HG03159 (cell line): Measurements from ENCODE around the gene EPC1.

ENCODE experiments used
- ATAC-seq: cut with Tn5 transposase; IDR thresholded peaks from one replicate; pipeline ENCODE4 v1.9.1; 2021; ENCODE audit warnings: mild to moderate bottlenecking, moderate library complexity; ENCODE audit not compliant: unreplicated experiment

The EPC1 gene

GRCh38 chr10:32338262-32338661, 8.7 kb downstream of the EPC1 start:
- no peak for ATAC-seq

DNA sequence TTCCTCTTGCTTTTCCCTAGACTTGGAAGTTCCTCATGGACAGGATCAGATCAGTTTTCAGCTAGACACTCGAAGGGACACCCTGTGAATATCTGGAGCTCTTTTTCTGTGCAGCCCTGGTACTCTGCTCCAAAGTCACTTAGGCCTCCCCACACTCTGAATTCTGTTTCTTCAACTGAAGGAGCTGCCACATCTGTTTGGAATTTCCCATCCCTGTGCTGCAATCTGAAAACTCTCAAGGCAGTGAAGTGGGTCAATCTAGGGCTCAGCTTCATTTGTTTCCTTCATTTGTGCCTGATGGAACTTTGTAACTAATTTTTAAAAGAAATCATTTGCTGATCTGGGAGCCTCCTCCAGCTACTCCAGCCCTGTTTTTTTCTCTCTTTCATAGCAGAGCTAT, 9.6 kb downstream of the EPC1 start:
- no peak for ATAC-seq

- no peak for ATAC-seq
Measured at GRCh38 chr10:32333849-32334248, 13.1 kb downstream of the EPC1 start.

DNA sequence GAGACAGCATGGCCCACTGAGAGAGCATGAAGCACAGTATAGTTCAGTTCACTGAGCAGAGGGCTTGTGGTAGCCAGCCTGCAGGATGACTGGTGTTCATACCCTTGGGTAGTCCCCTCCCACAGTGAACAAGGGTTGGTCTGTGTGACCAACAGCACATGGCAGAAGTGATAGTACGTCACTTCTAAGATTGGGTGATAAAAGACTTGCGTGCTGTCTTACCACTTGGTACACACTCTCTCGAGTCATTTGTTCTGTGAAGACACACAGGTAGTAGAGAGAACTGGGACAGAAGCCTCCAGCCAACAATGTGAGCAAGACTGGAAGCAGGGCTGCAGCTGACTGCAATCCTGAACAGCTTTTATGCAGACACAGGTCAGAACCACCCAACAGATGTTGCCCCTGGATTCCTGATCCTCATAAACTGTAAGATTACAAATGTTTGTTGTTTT, 14.6 kb downstream of the EPC1 start:
- ATAC-seq = peak; percentile 95

- ATAC-seq = no peak
Measured at GRCh38 chr10:32331606-32332005, 15.4 kb downstream of the EPC1 start.

GRCh38 chr10:32330214-32330613, 16.7 kb downstream of the EPC1 start:
- ATAC-seq = no peak

GRCh38 chr10:32329061-32329460, 17.9 kb downstream of the EPC1 start:
- no peak for ATAC-seq

DNA sequence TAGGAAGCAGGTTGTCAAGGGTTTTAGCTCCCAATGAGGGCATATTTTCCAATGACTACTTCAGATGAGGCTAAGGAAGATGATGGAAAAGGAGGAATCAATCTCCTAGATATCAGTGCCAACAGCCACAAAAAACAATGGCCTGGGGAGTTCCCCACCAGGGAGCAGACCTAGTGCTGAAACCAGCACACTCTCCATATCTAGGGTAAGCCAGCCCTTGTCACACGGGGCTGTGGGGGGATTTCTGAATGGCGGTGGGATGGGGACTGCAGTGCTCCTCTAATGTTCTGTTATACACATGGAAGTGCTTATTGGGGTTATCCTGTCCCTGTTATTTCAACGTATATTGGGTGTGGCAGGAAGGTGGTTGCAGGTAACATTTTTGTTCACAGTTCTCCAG, 18.5 kb downstream of the EPC1 start:
- no peak for ATAC-seq

DNA sequence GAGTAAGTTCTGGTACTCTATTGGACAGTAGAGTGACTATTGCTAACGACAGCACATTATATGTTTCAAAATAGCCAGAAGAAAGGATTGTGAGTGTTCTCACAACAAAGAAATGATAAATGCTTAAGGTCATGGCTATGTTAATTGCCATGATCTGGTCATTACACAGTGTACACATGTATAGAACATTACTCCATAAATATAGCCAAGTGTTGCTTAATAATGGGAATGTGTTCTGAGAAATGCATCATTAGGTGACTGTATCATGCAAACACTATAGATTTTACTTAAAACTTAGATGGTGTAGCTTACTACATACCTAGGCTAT, 19.6 kb downstream of the EPC1 start:
- ATAC-seq = no peak

- no peak for ATAC-seq
Measured at GRCh38 chr10:32326680-32327363, 20.1 kb downstream of the EPC1 start.

- peak; percentile 64 for ATAC-seq
Measured at GRCh38 chr10:32326119-32326518, 20.8 kb downstream of the EPC1 start.

GRCh38 chr10:32323051-32323450, 23.9 kb downstream of the EPC1 start:
- ATAC-seq = no peak

DNA sequence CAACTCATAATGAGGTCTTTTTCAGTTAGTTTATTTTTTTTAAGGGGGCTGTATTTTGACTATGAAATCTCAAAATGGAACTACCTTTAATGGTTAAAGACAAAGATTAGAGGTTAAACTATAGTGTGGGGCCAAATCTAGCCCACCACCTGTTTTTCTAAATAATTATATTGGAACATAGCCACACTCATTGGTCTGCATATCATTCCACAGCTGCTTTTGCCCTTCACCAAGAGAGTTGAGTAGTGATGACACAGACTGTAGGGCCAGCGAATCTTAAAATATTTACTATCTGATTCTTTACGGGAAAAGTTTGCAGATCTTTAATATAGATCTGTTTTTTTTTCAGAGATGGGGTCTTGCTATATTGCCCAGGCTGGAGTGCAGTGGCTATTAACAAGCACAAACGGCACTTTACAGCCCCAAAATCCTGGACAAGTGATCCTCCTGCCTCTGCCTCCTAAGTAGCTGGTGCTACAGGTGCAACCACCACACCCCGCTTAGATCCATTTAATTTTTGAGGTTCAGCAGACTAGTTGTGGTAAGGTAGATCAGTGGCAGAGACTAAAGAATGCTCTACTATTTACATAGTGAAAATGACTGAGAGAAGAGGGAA, 25.8 kb downstream of the EPC1 start:
- ATAC-seq = no peak

DNA sequence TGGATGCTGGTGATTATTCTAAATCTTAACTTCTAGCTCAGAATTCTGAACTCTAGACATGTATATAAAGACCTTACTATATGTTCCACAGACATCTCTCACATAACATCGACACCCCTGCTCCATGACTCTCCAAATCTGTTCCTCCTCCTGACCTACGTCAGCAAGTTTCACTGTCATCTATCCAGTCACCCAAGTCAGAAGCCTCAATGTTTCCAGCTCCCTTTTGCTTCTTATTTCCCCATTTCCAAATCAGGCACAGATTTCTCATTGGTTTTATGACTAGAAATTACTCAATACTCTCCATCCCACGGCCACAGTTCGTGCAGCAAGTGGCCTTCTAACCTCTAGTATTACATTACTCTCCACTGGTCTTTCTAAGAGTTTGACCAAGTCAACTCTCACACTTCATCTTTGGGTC, 28.5 kb downstream of the EPC1 start:
- peak; percentile 46 for ATAC-seq

- peak; percentile 95 for ATAC-seq
Measured at GRCh38 chr10:32317795-32318357, 29.1 kb downstream of the EPC1 start.

- no peak for ATAC-seq
Measured at GRCh38 chr10:32315424-32315823, 31.5 kb downstream of the EPC1 start.

- no peak for ATAC-seq
Measured at GRCh38 chr10:32314588-32314987, 32.4 kb downstream of the EPC1 start.

- ATAC-seq = no peak
Measured at GRCh38 chr10:32308027-32308603, 38.8 kb downstream of the EPC1 start.

- ATAC-seq = no peak
Measured at GRCh38 chr10:32307609-32308008, 39.3 kb downstream of the EPC1 start.

- ATAC-seq = no peak
Measured at GRCh38 chr10:32299354-32299980, 47.5 kb downstream of the EPC1 start.

DNA sequence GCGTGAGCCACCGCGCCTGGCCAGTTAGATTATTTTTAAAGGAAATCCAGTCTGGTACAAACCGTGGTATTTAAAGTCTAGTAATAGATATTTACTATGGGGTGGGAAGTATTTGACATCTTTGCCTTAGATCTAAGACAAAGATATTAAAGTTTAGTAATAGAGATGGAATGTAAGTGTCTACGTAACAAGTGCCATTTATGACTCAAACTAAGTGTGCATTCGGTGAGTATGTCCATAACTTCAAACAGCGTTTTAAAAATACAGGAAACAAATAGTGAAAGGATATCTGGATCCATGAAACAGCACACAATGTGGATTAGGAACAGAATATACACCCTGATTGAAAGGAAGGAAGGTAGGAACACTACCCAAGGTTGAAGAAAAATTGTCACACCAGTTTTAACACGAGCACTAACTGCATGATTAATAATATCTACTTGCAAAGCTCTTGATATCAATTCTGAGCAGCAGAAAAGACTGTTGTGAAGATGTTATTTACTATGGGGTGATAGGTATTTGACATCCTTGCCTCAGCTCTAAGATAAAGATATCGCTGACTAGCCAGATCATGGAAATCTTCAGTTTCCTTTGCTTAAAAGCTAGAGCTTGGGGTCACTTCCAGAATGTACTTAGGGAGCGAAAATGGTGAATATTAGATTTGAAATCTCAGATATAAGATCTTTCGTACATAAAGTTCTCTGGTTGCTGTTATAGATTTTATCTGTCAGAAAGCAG, 48.7 kb downstream of the EPC1 start:
- no peak for ATAC-seq
